IPS DF 19.7 (cell line): ENCODE results near the gene KAZN.

Experiments used
- DNase-seq: peaks from one replicate; pipeline ENCODE4 v3.0.0-alpha.2; 2013; ENCODE audit warnings: low read depth, low spot score

Gene KAZN

GRCh38 chr1:14884614-14885175 lies 286.2 kb downstream of the KAZN start:
- DNase-seq = no peak

- no peak for DNase-seq
Observed at GRCh38 chr1:14887044-14887566, 288.6 kb downstream of the KAZN start.

- DNase-seq = no peak
Observed at GRCh38 chr1:14887764-14888350, 289.4 kb downstream of the KAZN start.

GRCh38 chr1:14888374-14888773 lies 289.9 kb downstream of the KAZN start:
- no peak for DNase-seq

- DNase-seq = no peak
Observed at GRCh38 chr1:14889825-14890440, 291.4 kb downstream of the KAZN start.

- DNase-seq = no peak
Observed at GRCh38 chr1:14891991-14892390, 293.5 kb downstream of the KAZN start.

GRCh38 chr1:14894811-14895560 lies 296.5 kb downstream of the KAZN start:
- no peak for DNase-seq

- no peak for DNase-seq
Observed at GRCh38 chr1:14895727-14896126, 297.2 kb downstream of the KAZN start.

- DNase-seq = no peak
Observed at GRCh38 chr1:14896381-14897079, 298.0 kb downstream of the KAZN start.

- DNase-seq = no peak
Observed at GRCh38 chr1:14897080-14897449, 298.6 kb downstream of the KAZN start.

GRCh38 chr1:14897547-14897946 lies 299.1 kb downstream of the KAZN start:
- no peak for DNase-seq

- no peak for DNase-seq
Observed at GRCh38 chr1:14897997-14898645, 299.6 kb downstream of the KAZN start.

GRCh38 chr1:14899686-14900085 lies 301.2 kb downstream of the KAZN start:
- no peak for DNase-seq

- DNase-seq = no peak
Observed at GRCh38 chr1:14901371-14901954, 303.0 kb downstream of the KAZN start.

GRCh38 chr1:14903922-14904321 lies 305.4 kb downstream of the KAZN start:
- DNase-seq = no peak

GRCh38 chr1:14906665-14907064 lies 308.2 kb downstream of the KAZN start:
- no peak for DNase-seq

- DNase-seq = no peak
Observed at GRCh38 chr1:14907416-14907815, 308.9 kb downstream of the KAZN start.

- no peak for DNase-seq
Observed at GRCh38 chr1:14909273-14909672, 310.8 kb downstream of the KAZN start.

- DNase-seq = no peak
Observed at GRCh38 chr1:14909920-14910460, 311.5 kb downstream of the KAZN start.

GRCh38 chr1:14910984-14911721 lies 312.7 kb downstream of the KAZN start:
- DNase-seq = no peak
